Type B pancreatic cell (in vitro differentiated cells): ENCODE measurements around the gene IL31RA. TPM values are rescaled to one million over a fixed set of nuclear protein-coding genes. Genes with fewer than 3 reads are reported as not detected.

ENCODE experiments used
- DNase-seq: peaks from one replicate; pipeline ENCODE4 v3.0.0; 2021; ENCODE audit warnings: mixed read lengths; ENCODE audit not compliant: unreplicated experiment; ENCODE audit errors: extremely low spot score
- H3K27ac Mint-ChIP-seq: 2 replicates; pipeline ENCODE4 v1.8.0; 2021; ENCODE audit warnings: mild to moderate bottlenecking, mixed read lengths
- H3K27me3 Mint-ChIP-seq: 2 replicates; pipeline ENCODE4 v1.8.0; 2021; ENCODE audit warnings: mixed read lengths
- H3K36me3 Mint-ChIP-seq: 2 replicates; pipeline ENCODE4 v1.8.0; 2021; ENCODE audit warnings: mixed read lengths
- H3K4me1 Mint-ChIP-seq: one replicate; pipeline ENCODE4 v1.8.0; 2021; ENCODE audit warnings: mixed read lengths; ENCODE audit not compliant: unreplicated experiment
- H3K4me3 Mint-ChIP-seq: 2 replicates; pipeline ENCODE4 v1.8.0; 2021; ENCODE audit warnings: mild to moderate bottlenecking, mixed read lengths
- H3K9me3 Mint-ChIP-seq: 2 replicates; pipeline ENCODE4 v1.8.0; 2021; ENCODE audit warnings: mixed read lengths
- CTCF ChIP-seq: fragments of 200-600 bp; sonication (generic); conservative IDR thresholded peaks from 2 replicates; pipeline ENCODE4 v1.5.0; 2021; ENCODE audit warnings: antibody characterized with exemption, mild to moderate bottlenecking
- total RNA-seq: library from RNA; stranded (reverse); gene quantifications from 2 replicates; pipeline ENCODE4 v1.2.1, GENCODE V29; 2021; ENCODE audit warnings: low replicate concordance

Gene IL31RA
- total RNA-seq, 1 donor from 2014 or later = not detected

GRCh38 chr5:55885359-55885758 lies 34.2 kb downstream of the IL31RA start:
- peaks cover 4% of the 10 kb centered on the region for H3K9me3 Mint-ChIP-seq
- no peaks in the 10 kb centered on the region for H3K27me3 Mint-ChIP-seq
- no peak overlapping the region for H3K27ac Mint-ChIP-seq
- TF ChIP-seq CTCF = no peak
- DNase-seq = no peak
- H3K4me1 Mint-ChIP-seq = no peaks in the 10 kb centered on the region
- no peak overlapping the region for H3K4me3 Mint-ChIP-seq
- no peaks in the 10 kb centered on the region for H3K36me3 Mint-ChIP-seq

DNA sequence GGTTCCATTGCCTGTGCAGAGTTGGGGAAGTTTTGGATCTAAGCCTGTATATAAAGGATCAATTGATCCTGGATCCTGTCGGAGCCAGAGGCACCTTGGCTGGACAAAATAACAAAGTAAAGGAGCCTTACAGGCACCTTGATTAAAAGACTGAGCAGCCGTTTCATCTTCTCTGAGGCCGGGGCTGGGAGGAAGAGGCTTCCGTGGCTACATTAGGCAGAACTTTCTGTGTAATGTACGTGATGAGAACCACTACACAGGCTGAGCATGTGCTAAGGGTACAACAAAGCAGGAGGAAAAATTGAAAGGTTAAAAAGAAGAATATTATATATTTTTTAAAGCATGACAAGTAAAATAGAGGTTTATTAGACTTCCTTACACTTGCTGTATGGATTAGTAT lies 37.0 kb downstream of the IL31RA start:
- H3K27me3 Mint-ChIP-seq = no peaks in the 10 kb centered on the region
- no peaks in the 10 kb centered on the region for H3K4me1 Mint-ChIP-seq
- no peaks in the 10 kb centered on the region for H3K36me3 Mint-ChIP-seq
- no peak for DNase-seq
- no peak overlapping the region for H3K4me3 Mint-ChIP-seq
- H3K27ac Mint-ChIP-seq = no peak overlapping the region
- no peak for TF ChIP-seq CTCF
- peaks cover 4% of the 10 kb centered on the region for H3K9me3 Mint-ChIP-seq

- no peak overlapping the region for H3K27ac Mint-ChIP-seq
- no peak for TF ChIP-seq CTCF
- no peak for DNase-seq
- no peaks in the 10 kb centered on the region for H3K36me3 Mint-ChIP-seq
- no peaks in the 10 kb centered on the region for H3K27me3 Mint-ChIP-seq
- H3K4me3 Mint-ChIP-seq = no peak overlapping the region
- H3K4me1 Mint-ChIP-seq = no peaks in the 10 kb centered on the region
- H3K9me3 Mint-ChIP-seq = no peaks in the 10 kb centered on the region
Observed at GRCh38 chr5:55892479-55892878, 41.3 kb downstream of the IL31RA start.

GRCh38 chr5:55894135-55894534 lies 43.0 kb downstream of the IL31RA start:
- no peak for DNase-seq
- Mint-ChIP-seq H3K4me3 (no peak overlapping the region), H3K36me3 (no peaks in the 10 kb centered on the region), H3K27me3 (no peaks in the 10 kb centered on the region), H3K27ac (no peak overlapping the region), H3K4me1 (peaks cover 5% of the 10 kb centered on the region), H3K9me3 (no peaks in the 10 kb centered on the region)
- no peak for TF ChIP-seq CTCF

DNA sequence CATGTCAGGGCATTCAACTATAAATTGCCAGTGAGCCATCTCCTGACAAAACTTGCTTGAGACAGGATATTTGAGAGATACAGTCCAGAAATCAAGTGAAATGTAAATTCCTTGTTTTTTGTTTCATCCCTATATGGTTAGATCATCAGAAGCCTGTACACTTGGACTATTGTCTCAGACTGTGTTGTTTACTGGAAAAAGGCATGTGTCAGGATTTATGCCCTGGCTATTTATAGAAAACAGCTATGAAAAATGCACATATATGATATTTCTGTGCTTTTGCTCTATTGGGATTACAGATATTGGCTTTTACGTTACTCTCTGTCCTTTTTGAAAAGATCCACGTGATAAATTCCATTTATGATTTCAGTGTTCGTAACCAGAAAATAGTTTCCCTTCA lies 44.2 kb downstream of the IL31RA start:
- Mint-ChIP-seq H3K36me3 (no peaks in the 10 kb centered on the region), H3K4me3 (no peak overlapping the region), H3K27me3 (peaks cover 1% of the 10 kb centered on the region), H3K27ac (no peak overlapping the region), H3K4me1 (peaks cover 5% of the 10 kb centered on the region), H3K9me3 (no peaks in the 10 kb centered on the region)
- DNase-seq = no peak
- TF ChIP-seq CTCF = no peak

- no peak overlapping the region for H3K4me3 Mint-ChIP-seq
- H3K4me1 Mint-ChIP-seq = peaks cover 5% of the 10 kb centered on the region
- no peak overlapping the region for H3K27ac Mint-ChIP-seq
- DNase-seq = no peak
- no peak for TF ChIP-seq CTCF
- H3K36me3 Mint-ChIP-seq = no peaks in the 10 kb centered on the region
- H3K9me3 Mint-ChIP-seq = no peaks in the 10 kb centered on the region
- peaks cover 3% of the 10 kb centered on the region for H3K27me3 Mint-ChIP-seq
Observed at GRCh38 chr5:55896238-55896637, 45.1 kb downstream of the IL31RA start.
